B cell (primary cell): ENCODE measurements around the gene OR2B3.

Experiments used
- EZH2 ChIP-seq: IDR thresholded peaks from 2 replicates; pipeline ENCODE4 v1.6.1; 2012; ENCODE audit warnings: borderline replicate concordance, low read depth, mild to moderate bottlenecking, moderate library complexity, low read length; ENCODE audit not compliant: insufficient read depth, poor library complexity, severe bottlenecking
- TF ChIP-seq, protein P1 (sequence below): fragments of 200-600 bp; IDR thresholded peaks from one replicate; pipeline ENCODE4 v1.8.0; 2022; ENCODE audit warnings: antibody characterized with exemption, mild to moderate bottlenecking

DNA sequence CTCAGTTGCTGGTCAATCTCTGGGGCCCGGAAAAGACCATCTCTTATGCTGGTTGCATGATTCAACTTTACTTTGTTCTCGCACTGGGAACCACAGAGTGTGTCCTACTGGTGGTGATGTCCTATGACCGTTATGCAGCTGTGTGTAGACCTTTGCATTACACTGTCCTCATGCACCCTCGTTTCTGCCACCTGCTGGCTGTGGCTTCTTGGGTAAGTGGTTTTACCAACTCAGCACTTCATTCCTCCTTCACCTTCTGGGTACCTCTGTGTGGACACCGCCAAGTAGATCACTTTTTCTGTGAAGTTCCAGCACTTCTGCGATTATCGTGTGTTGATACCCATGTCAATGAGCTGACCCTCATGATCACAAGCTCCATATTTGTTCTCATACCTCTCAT, 25.0 kb upstream of the OR2B3 start:
- TF ChIP-seq, protein P1, sequence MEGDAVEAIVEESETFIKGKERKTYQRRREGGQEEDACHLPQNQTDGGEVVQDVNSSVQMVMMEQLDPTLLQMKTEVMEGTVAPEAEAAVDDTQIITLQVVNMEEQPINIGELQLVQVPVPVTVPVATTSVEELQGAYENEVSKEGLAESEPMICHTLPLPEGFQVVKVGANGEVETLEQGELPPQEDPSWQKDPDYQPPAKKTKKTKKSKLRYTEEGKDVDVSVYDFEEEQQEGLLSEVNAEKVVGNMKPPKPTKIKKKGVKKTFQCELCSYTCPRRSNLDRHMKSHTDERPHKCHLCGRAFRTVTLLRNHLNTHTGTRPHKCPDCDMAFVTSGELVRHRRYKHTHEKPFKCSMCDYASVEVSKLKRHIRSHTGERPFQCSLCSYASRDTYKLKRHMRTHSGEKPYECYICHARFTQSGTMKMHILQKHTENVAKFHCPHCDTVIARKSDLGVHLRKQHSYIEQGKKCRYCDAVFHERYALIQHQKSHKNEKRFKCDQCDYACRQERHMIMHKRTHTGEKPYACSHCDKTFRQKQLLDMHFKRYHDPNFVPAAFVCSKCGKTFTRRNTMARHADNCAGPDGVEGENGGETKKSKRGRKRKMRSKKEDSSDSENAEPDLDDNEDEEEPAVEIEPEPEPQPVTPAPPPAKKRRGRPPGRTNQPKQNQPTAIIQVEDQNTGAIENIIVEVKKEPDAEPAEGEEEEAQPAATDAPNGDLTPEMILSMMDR, result no peak
- no peak for TF ChIP-seq EZH2
